DMS 273 treated with DMSO at 0.1 percent for 48 hours (cell line): ENCODE measurements around the gene TMEM163.
"Not testable (repeated sequence)": the region's sequence is repeated elsewhere in the genome, so short reads cannot be mapped to it uniquely, and the experiment has no call there.

Source experiments
- DNase-seq: peaks from one replicate; lab custom pipeline; 2025; lab: John Stamatoyannopoulos, UW

Gene TMEM163

DNA sequence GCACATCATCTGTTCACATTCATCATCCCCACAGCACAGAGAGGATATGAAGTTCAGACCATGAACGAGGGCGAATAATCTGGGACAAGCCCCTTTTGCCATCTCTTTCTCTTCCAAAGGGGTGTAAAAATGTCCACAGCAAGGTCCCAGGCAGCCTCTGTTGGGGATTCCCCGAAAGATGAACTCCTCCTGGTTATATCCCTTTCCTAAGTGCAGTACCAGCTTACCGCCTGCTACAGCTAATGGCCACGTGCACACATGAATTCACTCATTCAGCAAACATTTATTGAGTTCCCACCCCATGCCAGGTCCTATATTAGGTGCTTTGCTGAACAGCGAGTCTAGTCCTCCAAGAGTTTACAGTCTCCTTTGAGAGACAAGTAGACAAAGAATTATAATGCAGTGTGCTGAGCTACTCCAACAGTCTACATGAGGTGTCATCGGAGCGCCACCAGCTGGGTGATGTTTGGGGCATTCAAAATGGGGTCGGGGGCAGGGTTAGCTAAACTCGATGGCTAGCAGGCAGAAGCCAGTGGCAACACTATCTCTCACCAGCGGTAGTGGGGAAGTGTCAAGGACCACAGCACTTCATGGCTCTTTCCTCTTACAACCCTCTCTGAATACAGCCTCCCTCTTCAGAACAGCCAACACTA is 228.9 kb downstream of the TMEM163 start:
- no peak for DNase-seq

DNA sequence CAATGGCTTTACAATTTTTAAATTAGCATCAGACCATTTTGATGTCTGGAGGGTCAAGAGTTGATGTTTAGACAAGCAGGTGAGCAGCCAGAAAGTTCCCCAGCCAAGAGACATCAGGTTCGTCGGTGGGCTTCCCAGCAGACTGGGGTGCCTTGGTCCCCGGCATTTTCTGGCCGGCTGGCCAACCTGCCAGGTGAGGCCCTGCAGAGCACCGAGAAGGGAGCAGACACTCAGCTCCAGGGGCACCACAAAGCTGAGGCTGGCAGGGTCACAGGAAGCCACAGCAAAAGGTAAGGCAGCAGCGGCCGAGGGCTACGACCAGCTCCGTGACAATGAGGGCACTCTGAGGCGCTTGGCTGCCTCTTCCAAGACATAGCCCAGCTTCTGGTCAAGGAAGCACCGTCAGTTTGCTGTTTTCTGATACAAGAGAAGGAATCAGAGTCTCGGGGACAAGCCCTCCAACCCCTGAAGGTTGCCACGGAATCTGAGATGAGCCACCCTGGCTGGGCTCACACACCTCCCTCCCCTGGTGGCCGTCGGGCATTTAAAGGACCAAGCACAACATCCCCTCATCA is 235.9 kb downstream of the TMEM163 start:
- no peak for DNase-seq

DNA sequence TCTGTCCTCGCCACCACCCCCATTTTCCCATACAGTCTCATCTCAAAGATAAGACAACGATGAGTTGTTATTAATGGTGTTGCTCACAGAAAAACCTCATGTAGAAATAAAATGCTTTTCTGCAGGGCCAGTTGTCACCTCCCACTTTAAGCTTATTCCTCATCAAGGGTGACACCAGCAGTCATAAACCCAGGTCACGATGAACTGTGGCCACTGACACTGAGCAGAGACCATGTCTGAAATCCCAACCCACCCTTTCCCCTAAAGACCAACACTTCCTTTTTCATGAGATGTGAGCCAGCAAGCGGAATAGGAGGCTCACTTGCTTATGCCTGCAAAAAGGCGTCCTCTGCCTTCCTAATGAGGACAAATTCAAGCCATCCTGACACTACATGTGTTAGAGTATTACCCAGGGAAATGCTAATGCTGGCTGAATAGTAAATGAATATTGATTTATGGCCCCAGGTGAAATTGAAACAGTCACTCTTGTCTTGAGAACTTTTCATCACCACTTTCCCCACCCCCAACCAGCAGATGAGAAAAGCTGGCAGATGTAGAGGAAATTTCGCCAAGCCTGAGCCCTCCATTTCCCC is 236.6 kb downstream of the TMEM163 start:
- no peak for DNase-seq

DNA sequence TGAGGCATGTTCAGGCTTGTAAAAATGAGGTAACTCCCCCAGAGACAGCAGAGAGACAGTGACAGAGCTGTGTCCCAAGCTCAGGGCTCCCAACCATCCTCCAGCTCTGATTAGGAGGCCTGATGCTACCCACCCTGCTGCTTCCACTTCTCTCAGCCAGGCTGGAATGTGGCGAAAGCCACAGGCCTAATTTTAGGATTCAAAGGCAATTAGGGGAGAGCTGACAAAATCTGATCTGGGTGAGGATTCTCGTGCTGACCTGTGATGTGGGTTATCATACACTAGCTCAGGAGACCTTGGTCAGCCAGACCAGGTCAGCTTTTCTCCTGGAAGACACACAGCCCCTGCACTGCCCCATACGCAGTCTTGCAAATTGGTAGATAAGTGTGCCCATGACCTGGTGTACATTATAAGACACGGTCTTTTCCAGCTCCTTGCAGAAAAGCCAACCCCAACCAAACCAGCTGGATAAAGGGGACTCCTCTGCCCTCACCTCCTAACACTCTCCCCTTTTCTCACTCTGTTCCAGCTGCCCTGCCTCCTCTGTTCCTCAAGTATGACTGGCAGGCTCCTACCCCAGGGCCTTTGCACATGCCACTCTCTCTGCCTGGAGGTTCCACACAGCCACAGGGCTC is 239.0 kb downstream of the TMEM163 start:
- no peak for DNase-seq

DNA sequence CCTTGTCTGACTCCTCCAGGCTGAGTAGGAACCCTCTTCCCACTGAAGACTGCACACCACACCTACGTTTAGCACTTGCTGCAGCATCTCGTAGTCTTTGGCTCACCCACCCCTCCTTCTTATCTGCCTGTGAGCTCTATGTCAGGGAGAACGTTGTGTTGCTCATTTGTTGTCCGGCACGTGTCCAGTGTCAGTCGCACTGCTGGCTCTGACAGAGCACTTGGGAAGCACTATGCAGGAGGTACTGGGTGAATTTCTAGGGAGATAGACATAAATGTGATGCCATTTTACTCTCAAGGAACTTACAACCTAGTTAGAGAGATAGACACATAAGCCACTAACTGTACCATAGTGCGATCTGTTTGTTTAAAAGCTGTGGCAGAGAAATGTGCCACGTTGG is 241.8 kb downstream of the TMEM163 start:
- not testable (repeated sequence) for DNase-seq

DNA sequence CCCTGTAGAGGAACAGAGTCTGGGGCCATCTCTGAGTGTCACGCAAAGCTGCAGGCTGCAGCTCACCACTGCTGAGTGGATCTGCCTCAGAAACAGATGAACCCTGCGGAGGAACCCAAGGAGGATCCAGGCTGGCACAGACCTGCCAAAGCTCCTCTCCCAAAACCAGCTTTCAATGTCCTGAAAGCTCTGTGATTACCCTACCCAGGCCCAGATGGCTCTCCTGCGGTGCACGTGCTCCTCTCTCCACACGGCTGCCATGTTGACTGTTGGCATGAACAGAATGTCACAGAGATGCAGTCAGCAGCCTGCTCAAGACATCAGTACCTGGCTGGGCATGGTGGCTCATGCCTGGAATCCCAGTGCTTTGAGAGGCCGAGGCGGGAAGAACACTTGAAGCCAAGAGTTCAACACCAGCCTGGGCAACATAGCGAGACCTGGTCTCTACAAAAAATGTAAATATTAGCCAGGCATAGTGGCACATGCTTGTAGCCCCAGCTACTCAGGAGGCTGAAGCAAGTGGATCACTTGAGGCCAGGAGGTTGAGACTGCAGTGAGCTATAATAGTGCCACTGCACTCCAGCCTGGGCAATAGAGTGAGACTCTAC is 248.1 kb downstream of the TMEM163 start:
- no peak for DNase-seq

DNA sequence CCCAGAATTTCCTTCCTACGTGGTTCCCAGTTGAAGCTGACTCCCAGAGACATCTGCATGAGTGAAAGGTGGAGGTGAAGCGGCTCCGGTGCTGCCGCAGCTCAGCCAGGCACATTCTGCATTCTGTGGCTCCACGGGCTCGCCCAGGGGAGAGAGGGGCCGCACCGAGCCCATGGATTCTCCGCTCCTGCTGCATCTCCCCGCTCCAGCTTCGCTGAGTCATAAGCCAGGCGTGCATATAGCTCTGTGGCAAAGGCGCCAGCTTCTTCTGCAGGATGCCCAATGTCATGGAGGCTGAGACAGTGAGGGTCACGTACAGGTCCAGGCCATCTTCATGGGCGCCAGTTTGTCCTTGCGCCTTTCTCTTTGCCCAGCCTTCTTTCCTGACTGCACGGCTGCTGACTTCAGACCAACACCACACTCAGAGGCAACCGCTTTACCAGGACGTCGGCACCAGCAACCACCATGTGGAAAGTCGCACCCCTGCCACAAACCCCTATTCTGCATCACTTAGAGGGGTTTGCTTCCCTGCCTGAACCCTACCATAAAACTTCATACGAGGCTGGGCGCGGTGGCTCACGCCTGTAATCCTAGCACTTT is 249.2 kb downstream of the TMEM163 start:
- no peak for DNase-seq

DNA sequence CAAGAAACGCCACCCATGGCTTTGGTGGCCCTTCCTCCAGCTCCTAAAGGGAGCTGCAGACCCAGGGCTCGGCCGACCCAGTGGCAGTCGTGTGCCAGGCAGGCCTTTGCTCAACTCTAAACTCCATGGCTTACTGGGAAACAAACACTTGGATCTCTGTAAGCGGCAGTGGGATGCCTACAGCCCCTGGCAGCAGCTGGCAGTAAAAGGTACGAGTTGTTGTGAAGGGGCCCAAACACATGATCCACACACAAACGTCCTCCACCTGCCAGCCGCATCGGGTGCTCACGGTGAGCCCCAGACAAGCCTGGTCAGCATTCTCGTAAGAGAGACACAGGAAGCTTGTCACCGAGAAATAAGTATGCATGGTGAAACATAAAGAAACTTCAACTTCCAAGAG is 250.0 kb downstream of the TMEM163 start:
- no peak for DNase-seq

DNA sequence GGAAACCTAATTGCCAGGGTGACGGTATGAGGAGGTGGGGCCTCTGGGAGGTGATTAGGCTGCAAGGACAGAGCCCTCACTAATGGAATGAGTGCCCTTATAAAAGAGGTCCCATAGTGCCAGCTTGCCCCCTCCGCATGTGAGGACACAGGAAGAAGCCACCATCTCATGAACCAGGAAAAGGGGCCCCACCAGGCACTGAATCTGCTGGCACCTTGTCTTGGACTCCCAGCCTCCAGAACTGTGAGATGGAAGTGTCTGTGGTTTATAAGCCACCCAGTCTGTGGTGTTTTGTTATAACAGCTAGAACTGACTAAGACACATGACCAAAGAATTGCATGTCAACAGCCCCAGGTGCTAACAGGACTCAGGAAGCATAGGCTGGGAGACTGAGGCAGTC is 250.6 kb downstream of the TMEM163 start:
- DNase-seq, result no peak

DNA sequence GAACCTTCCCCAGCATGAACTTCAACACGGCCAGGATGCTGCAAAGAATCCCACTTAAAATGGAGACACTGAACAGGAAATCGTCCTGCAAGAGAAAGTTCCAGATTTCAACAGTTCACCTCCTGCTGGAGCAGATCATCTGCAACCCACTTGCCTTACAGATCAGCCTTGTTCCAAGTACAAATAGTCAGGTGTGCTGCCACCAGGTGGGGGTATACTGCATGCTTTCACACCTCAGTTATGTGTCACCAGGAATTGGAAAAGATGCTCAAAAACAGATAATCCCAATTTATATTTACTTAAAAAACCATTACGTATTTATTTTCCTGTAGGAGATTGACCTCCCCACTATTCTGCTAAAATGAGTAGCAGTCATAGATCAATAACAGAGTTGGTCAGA is 252.7 kb downstream of the TMEM163 start:
- peak; percentile 31 for DNase-seq

DNA sequence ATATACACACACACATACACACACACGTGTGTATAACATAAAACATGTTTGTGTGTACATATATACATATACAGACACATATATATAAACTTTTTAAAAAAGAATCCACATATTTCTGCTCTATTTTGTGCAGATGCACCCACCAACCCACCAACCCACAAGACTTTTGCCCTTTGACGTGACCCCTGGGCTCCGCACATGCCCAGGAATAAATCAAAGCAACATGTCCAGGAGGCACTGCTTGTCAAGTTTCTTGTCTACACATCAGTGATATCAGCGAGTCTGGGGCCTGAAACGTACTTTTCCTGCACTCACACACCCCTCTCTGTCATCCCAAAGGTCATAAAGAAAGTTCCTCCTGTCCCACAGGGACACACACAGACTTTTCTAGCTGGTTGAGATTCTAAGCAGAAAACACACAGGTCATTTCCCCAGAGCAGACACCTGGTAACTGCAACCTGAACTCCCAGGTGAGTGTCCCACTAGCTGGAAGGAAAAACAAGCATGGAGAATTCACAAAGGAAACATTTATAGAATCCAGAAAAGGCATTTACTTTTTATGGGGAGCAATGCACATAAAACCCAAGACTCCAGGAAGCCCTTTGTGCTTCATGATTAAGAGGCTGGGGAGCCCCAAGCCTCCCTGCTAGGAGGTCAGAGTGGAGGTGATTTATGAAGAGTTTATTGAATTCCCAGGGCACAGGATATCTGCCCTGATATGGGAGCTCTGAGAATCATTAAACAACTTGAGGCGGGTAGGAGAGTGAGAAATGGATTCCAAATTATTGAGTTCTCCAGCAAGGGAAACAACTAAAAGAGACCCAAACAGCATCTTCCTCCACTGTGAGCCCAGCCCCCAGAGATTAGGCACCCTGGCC is 253.3 kb downstream of the TMEM163 start:
- DNase-seq, result no peak

DNA sequence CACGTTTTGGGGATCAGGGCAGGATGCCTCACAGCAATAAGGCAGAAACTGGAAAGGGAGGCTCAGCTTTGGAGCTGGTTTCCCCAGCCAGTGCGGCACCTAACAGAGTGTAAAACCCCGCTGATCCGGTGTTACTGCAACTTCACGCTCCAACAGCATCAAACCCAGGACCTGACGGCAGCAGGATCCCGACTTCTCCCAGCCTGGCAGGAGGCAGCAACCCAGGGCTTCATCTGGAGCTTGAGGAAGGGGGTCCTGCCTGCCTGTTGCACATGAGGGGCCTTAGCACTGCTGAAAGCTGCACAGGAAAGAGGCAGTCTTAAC is 255.1 kb downstream of the TMEM163 start:
- no peak for DNase-seq

DNA sequence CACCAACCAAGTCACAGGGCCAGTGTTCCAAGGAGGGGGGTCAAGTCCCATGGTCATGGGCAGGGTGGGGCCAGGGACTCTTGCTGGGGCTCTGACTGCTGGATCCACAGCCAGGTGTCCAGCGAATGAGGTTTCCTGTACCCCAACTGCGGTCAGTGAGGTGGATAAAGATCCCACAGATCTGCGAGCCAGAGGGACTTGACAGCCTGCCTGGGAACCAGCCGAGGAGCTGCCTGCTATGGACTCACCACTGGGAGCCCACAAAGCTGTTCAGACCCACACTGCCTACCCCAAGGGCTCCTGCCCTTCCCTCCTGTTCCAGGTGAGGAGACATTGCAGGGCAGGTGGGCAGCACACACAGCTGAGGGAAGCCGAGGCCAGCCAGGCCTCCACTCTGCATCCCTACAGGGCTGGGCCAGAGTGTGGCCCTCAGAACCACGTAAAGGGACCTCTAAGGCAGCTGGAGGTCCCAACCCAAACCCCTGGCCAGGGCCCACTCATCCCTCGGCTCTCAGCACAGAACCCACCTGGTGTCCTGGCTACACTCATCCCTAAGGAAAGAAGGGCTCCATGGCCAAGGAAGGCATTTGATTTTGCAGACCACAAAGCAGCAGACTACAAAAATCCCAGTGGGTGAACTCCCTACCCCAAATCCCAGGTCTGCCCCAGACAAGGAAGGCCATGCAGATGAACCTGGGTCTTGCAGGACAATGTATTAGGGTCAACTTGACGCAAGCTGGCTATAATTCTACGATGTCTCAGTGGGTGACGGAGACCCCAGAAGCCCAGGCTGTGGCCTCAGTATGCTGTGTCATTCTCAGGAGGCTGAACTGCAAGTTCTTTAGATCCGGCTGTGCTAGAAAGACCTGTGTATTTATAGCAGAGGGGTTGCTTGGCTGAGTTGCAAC is 255.8 kb downstream of the TMEM163 start:
- DNase-seq, result no peak

DNA sequence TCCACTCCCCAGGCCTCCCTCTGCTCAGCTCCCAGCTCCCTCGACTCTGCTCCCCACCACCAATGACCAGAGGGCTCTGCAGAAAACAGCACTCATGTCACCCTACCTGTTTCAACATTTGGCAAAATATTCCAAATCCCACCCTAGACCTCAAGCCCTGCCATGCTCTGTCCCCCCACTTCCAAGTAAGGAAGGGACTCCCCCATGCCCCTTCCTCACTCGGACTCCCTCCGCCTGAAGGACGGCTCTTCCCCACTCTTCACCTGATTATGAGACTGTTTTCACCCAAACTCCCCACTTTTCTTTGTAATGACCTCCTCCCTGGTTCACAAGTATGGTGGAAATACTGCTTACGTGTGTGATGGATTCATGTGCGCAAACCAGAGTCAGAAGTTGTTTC is 256.5 kb downstream of the TMEM163 start:
- no peak for DNase-seq

DNA sequence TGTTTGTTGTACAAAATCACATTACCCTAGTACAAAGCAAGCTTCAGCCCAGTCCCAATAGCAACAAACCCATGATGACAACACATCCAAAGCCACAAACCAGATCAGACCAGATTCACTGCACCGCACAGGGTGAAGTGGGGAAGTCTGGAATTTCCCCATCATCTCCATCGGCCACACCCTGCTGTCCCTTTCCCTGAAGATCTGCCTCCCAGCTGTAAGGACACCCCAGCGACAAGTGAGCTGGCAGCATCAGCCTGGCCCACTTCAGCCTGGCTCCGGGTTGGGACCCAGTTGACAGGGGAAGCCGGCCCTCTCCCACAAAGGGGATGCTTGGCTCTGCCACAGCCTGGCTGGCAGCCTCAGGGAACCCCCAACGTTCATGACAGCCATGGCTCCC is 257.3 kb downstream of the TMEM163 start:
- no peak for DNase-seq

DNA sequence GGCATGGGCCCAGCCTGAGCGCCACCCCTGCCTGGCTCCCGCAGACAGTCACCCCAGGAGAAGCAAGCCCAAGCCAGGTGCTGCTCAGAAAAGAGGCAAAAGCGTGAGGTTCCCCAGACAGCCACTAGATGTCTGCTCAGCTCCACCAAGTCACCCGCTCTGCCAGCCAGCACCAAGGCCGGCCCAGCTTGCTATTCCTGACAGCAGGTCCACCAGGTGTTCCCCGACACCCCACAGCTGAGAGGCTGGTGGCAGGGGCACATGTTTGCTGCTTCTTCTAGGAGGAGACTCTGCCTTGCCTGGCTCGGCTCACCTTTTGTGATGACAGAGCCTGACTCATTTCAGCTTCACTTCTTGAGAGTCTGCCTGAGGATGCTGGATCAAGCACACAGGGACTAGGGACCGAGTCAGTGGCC is 258.2 kb downstream of the TMEM163 start:
- DNase-seq, result peak; percentile 72

DNA sequence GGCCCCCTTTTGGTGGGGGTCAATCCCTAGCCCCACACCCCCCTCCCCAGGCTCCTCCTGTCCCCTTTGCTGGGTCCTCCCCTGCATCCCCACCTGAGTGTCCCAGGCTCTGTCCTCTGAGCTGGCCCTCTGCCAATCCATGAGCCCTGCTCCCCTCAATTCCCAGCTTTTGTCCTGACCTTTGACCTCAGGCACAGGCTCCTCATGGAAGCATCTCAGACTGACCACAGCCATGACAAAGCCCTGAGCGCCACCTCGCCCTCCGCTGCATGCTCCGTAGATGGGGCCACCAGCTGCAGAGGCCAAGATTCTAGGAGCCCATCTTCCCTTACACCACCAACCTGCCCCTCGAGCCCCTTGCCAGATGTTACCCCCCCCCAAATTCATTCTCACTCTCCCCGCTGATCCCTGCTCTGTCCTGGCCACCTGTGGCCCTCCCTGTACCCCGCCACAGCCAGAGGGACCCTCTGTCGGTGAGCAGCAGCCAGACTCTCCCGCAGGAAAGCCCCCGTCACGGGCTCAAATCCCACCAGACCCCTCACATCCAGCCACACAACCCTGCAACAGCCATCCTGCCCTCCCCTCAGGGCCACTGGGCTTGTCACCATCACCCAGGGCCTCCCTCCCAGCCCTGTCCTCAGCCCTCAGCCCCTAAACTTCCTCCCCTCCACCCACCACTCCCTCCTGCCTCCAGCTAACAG is 258.9 kb downstream of the TMEM163 start:
- DNase-seq, result no peak

DNA sequence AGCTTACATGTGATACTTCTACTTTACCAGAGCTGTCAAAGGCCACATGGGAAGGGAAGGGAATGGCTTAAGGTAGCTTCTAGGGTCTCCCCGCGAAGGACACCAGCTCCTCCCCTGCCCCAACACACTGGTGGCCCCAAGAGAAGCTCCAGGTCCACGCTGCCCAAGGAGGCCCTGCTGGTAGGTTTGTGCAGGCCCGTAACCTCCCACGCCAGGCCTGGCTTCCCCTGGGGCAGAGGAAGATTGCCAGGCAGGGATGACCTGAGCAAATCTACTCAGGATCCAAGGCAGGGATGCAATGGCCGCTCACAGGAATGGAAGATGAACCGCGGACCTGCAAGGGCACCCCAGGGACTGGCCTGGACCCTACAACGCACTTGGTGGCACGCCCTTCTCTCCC is 259.9 kb downstream of the TMEM163 start:
- DNase-seq, result no peak

DNA sequence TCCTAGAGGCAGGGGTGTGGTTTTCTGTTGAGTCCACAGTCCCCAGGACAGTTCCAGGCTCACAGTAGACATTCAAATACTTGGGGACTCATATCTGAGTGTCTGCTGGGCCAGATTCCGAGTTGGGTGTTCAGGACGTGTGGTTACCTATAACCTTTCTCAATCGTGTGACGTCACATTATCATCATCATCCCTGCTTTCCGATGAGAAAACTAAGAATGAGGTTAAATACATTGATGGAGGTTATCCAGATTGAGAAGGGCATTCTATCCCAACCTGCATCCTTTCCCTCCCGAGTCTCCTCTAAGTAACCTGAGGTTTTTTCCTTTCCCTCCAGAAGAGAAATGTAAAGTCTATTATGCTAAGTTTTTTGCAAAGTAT is 260.3 kb downstream of the TMEM163 start:
- no peak for DNase-seq
